ENCODE data around the gene HLA-B.

Gene HLA-B

DNA sequence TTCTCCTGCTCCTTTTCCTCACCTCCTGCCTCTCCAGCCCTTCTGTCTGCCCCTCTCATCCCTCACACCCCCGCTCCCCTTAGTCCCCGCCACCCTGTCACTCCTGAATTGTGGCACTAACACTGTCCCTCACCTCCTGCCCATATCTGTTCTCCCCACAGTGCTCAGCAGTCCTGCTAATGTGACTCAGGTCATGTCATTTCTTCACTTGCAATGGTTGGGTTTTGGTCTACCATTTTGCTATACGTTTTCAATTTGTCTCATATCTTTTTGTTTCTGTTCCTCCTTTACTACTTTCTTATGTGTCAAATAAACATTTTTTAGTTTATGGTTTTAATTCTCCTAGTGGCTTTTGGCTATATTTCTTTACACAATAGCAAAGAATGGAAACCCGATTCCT, 1.3 kb upstream of the HLA-B start:
- no peak for DNase-seq (ENCODE audit: low spot score)
- in situ Hi-C loops (cut with MboI; ENCODE audit: low pct_unique_long_range_greater_than_20kb, low sequenced_read_pairs, unreplicated experiment) = no loop called here
- TF ChIP-seq, protein P1, sequence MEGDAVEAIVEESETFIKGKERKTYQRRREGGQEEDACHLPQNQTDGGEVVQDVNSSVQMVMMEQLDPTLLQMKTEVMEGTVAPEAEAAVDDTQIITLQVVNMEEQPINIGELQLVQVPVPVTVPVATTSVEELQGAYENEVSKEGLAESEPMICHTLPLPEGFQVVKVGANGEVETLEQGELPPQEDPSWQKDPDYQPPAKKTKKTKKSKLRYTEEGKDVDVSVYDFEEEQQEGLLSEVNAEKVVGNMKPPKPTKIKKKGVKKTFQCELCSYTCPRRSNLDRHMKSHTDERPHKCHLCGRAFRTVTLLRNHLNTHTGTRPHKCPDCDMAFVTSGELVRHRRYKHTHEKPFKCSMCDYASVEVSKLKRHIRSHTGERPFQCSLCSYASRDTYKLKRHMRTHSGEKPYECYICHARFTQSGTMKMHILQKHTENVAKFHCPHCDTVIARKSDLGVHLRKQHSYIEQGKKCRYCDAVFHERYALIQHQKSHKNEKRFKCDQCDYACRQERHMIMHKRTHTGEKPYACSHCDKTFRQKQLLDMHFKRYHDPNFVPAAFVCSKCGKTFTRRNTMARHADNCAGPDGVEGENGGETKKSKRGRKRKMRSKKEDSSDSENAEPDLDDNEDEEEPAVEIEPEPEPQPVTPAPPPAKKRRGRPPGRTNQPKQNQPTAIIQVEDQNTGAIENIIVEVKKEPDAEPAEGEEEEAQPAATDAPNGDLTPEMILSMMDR (IDR thresholded peaks at IDR 0.05; ENCODE audit: extremely low read depth, insufficient read depth, missing control alignments) = no peak

DNA sequence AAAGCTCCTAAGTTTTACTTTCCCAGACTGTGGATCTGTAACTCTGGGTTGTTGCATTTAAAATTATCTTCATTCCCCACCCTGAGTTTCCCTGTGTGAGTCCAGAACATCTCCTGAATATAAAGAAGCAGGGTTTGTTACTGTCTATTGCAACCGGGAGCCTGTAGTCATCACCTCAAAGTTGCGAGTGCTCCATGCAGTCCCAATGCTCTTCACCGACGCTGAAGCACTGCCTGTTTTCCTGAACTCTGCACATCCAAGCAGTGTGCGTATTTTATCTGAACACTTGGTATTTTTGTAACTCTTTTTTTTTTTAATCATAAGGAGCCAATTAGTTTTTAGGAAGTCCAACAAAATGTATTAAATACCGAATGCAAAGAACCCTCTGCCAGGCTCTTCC, 907 bp upstream of the HLA-B start:
- TF ChIP-seq, protein P1 (IDR thresholded peaks at IDR 0.05; ENCODE audit: extremely low read depth, insufficient read depth, missing control alignments) = no peak
- in situ Hi-C loops (cut with MboI; ENCODE audit: low pct_unique_long_range_greater_than_20kb, low sequenced_read_pairs, unreplicated experiment) = no loop called here
- DNase-seq (ENCODE audit: low spot score) = no peak

DNA sequence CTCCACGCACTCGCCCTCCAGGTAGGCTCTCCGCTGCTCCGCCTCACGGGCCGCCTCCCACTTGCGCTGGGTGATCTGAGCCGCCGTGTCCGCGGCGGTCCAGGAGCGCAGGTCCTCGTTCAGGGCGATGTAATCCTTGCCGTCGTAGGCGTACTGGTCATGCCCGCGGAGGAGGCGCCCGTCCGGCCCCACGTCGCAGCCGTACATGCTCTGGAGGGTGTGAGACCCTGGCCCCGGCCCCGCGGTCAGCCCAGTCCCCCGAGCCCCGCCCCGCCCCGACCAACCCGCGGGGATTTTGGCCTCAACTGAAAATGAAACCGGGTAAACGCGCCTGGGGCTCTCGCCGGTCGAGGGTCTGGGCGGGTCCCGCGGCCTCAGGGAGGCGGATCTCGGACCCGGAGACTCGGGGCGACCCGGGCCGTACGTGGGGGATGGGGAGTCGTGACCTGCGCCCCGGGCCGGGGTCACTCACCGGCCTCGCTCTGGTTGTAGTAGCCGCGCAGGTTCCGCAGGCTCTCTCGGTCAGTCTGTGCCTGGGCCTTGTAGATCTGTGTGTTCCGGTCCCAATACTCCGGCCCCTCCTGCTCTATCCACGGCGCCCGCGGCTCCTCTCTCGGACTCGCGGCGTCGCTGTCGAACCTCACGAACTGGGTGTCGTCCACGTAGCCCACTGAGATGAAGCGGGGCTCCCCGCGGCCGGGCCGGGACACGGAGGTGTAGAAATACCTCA, 598 bp downstream of the HLA-B start:
- peak; percentile 67 for DNase-seq (ENCODE audit: low spot score)
- in situ Hi-C loops (cut with MboI; ENCODE audit: low pct_unique_long_range_greater_than_20kb, low sequenced_read_pairs, unreplicated experiment) = no loop called here
- TF ChIP-seq, protein P1 (IDR thresholded peaks at IDR 0.05; ENCODE audit: extremely low read depth, insufficient read depth, missing control alignments) = no peak

DNA sequence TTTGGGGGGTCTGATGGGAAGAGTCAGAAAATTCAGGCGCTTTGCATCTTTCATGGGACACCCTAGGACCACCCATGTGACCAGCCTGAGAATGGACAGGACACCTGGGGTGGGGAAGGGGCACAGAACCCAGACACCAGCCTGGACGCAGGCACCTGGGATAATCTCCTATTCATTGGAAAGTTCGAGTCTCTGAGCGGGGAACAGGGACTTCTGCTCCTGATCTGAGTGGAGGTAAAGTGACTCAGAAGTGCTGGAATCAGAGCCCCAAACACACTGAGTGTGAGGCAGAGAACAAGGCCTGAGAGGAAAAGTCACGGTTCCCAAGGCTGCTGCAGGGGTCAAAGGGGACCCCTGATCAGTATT, 1.4 kb downstream of the HLA-B start:
- TF ChIP-seq, protein P1 (IDR thresholded peaks at IDR 0.05; ENCODE audit: extremely low read depth, insufficient read depth, missing control alignments) = no peak
- DNase-seq (ENCODE audit: low spot score) = no peak
- in situ Hi-C loops (cut with MboI; ENCODE audit: low pct_unique_long_range_greater_than_20kb, low sequenced_read_pairs, unreplicated experiment) = no loop called here

DNA sequence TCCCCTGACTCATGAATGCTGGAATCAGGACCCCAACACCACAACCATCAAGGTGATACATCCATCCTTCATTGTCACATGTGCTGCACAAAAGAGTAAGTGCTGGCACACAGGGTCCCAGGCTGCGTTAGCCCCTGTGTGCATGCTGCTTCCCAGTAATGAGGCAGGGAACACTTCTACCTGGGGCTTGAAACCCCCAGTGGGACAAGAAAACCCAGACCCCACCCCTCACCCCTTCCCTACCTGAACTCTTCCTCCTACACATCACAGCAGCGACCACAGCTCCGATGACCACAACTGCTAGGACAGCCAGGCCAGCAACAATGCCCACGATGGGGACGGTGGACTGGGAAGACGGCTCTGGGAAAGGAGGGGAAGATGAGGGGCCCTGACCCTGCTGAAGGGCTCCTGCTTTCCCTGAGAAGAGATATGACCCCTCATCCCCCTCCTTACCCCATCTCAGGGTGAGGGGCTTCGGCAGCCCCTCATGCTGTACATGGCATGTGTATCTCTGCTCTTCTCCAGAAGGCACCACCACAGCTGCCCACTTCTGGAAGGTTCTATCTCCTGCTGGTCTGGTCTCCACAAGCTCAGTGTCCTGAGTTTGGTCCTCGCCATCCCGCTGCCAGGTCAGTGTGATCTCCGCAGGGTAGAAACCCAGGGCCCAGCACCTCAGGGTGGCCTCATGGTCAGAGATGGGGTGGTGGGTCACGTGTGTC, 2.0 kb downstream of the HLA-B start:
- TF ChIP-seq, protein P1 (IDR thresholded peaks at IDR 0.05; ENCODE audit: extremely low read depth, insufficient read depth, missing control alignments) = no peak
- DNase-seq (ENCODE audit: low spot score) = no peak
- in situ Hi-C loops (cut with MboI; ENCODE audit: low pct_unique_long_range_greater_than_20kb, low sequenced_read_pairs, unreplicated experiment) = loop anchor here (5.0 kb wide), 1 partner anchor 88 kb away; no protein-coding TSS in a partner anchor

DNA sequence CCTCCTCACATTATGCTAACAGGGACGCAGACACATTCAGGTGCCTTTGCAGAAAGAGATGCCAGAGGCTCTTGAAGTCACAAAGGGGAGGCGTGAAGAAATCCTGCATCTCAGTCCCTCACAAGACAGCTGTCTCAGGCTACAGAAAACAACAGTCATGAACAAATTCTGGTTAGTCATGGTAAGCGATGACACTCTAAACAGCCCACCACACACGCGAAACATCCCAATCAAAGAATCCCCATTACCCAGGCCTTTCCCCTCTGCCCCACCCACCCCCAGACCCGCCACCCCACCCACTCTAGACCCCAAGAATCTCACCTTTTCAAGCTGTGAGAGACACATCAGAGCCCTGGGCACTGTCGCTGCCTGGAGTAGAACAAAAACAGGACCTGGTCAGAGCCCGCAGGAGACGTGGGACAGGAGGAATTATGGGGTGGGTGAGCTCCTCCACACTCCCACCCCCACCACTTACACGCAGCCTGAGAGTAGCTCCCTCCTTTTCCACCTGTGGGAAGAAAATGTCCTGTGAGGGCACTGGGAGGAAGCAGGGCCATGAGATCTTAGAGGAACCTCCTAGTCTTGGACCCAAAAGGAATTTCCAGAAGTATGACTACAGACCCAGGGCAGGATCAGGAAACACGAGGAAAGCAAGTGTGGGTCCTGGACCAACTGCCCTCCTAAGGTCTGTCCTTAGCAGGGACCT, 2.7 kb downstream of the HLA-B start:
- in situ Hi-C loops (cut with MboI; ENCODE audit: low pct_unique_long_range_greater_than_20kb, low sequenced_read_pairs, unreplicated experiment) = loop anchor here (5.0 kb wide), 1 partner anchor 87 kb away; no protein-coding TSS in a partner anchor
- no peak for DNase-seq (ENCODE audit: low spot score)
- TF ChIP-seq, protein P1 (IDR thresholded peaks at IDR 0.05; ENCODE audit: extremely low read depth, insufficient read depth, missing control alignments) = no peak

Measured in GM13977 (cell line).